ENCODE results near the gene STAG1.
"Not testable (repeated sequence)": the region's sequence is repeated elsewhere in the genome, so short reads cannot be mapped to it uniquely, and the experiment has no call there.

STAG1 gene

DNA sequence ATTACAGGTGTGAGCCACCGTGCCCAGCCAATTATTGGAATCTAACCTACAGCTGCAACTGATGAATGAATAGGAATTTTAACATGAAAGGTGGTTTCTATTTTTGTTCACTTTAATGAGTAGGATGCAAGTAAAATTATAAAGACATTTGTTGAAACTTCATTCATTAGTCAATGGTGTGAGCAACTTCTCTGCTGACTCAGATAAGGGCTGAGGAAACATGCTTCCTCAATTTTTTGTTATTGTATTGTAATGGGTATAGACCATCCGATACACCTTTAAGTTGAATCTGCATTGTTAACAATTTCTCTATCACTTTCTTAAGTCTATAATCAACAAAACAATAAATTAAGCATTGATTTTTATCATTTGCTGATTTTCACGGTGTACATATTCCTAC is 127.8 kb downstream of the STAG1 start:
- TF ChIP-seq, protein P1, sequence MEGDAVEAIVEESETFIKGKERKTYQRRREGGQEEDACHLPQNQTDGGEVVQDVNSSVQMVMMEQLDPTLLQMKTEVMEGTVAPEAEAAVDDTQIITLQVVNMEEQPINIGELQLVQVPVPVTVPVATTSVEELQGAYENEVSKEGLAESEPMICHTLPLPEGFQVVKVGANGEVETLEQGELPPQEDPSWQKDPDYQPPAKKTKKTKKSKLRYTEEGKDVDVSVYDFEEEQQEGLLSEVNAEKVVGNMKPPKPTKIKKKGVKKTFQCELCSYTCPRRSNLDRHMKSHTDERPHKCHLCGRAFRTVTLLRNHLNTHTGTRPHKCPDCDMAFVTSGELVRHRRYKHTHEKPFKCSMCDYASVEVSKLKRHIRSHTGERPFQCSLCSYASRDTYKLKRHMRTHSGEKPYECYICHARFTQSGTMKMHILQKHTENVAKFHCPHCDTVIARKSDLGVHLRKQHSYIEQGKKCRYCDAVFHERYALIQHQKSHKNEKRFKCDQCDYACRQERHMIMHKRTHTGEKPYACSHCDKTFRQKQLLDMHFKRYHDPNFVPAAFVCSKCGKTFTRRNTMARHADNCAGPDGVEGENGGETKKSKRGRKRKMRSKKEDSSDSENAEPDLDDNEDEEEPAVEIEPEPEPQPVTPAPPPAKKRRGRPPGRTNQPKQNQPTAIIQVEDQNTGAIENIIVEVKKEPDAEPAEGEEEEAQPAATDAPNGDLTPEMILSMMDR (IDR thresholded peaks at IDR 0.05; ENCODE audit: control insufficient read depth, extremely low read depth, insufficient read depth): no peak
- no peak for DNase-seq (ENCODE audit: low read depth)
- H3K4me3 ChIP-seq (ENCODE audit: low read depth, low read length): no peak overlapping the region

DNA sequence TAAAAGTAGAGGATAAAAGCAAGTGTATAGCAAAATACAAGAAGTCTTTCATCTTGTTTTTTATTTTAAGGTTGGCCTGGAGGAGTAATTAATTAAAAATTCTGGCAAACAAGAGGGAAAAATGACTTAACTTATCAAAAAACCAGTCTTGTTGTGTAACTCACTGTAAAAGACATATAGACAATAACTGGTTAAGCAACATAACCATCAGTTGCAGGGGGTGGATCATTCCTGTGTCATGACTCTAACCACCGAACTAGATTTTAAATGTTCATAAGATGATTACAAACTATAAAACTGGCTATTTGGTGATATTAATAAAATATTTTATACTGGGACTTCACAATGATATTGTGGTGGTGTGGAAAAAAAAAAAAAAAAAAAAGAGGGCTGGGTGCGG is 130.6 kb downstream of the STAG1 start:
- no peak overlapping the region for H3K4me3 ChIP-seq (ENCODE audit: low read depth, low read length)
- DNase-seq (ENCODE audit: low read depth): no peak
- TF ChIP-seq, protein P1 (IDR thresholded peaks at IDR 0.05; ENCODE audit: control insufficient read depth, extremely low read depth, insufficient read depth): no peak

DNA sequence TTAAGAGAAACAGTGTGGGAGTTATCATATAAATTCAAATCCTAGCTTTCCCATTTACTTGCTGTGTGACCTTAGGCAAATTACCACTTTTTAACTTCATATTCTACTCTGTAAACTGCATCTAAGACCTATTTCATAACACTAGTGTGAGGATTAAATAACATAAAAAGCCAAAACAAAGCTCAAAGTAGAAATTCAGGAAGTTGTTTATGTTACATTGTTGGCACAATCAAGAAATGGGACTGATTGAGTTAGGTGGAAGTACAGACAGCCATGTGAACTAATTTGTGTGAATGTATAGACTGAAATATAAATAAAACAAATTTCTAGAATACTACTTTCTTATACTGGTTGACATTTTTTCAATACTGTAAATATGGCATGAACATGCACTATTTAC is 131.7 kb downstream of the STAG1 start:
- no peak for DNase-seq (ENCODE audit: low read depth)
- TF ChIP-seq, protein P1 (IDR thresholded peaks at IDR 0.05; ENCODE audit: control insufficient read depth, extremely low read depth, insufficient read depth): no peak
- no peak overlapping the region for H3K4me3 ChIP-seq (ENCODE audit: low read depth, low read length)

DNA sequence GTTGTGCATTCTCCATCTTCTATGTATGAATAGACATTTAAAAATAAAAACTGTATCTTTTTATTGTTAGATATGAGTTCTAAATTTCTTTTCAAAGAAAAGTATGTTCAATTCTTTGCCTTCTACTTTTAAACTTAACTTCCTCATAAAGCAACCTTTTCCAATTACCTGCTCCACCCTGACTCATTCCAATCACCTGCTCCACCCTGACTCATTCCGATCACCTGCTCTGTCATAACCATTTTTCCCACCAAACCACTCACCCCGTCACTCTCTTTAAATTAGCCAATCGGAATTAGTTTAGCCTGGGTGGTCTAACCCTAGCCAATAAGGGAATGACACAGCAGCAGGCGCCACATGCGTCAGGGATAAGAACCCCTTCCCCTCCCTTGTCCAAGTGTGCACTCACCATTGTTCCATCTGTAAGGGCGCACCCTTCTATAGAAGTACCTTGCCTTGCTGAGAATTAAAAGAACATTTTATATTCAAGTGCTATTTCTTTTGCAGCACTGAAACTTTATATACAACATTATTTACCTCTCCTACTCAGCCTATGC is 134.1 kb downstream of the STAG1 start:
- H3K4me3 ChIP-seq (ENCODE audit: low read depth, low read length): not testable (repeated sequence)

DNA sequence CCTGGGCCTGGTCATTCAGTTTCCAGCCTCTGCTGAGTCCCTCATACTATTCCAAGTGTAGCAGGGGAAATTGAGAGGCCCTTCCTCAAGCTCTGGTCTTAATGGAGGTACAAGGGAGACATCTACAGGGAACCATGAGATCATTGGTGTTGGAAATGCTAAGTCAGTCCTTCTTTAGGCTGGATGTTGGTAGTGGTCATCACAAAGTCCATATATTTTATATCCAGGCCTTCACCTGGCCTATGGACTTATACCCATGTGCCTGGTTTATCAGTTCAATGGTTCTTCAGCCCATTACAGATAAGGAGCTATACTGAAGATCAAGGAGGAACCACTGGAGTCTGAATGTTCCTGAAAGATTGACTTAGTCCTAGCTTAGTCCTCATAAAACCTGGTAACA is 135.0 kb downstream of the STAG1 start:
- DNase-seq (ENCODE audit: low read depth): no peak
- TF ChIP-seq, protein P1 (IDR thresholded peaks at IDR 0.05; ENCODE audit: control insufficient read depth, extremely low read depth, insufficient read depth): no peak
- no peak overlapping the region for H3K4me3 ChIP-seq (ENCODE audit: low read depth, low read length)

More for the DNA sequence above, 134.1 kb downstream of the STAG1 start:
- not testable (repeated sequence) for DNase-seq (ENCODE audit: low read depth)

DNA sequence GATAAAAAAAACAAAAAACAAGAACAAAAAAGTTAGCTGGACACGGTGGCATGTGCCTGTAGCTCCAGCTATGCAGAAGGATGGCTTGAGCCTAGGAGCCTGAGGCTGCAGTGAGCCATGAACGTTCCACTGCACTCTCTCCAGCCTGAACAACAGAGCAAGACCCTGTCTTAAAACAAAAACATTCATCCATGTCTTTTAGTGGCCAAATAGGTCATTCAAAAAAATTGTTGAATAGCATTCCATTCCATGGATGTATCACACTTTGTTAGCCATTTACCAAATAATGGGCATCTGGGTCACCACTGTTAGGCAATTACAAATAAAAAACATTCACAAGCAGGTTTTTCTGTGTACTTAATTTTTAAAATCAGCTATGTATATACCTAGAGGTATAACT is 139.7 kb downstream of the STAG1 start:
- no peak for DNase-seq (ENCODE audit: low read depth)
- TF ChIP-seq, protein P1 (IDR thresholded peaks at IDR 0.05; ENCODE audit: control insufficient read depth, extremely low read depth, insufficient read depth): no peak
- H3K4me3 ChIP-seq (ENCODE audit: low read depth, low read length): no peak overlapping the region

DNA sequence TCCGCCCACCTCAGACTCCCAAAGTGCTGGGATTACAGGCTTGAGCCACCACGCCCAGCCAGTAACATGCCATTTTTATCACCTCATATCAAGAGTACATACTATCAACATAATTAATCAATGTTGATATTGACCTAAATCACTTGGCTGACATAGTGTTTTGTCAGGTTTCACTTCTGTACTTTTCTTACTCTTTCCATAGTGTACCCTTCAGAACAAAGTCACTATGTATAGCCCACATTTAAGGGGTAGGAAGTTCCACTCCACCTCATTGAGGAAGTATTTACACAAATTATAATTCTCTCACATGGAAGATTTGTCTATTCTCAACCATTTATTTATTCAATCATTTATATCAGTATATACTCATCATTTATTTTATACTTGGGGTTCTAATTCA is 145.2 kb downstream of the STAG1 start:
- H3K4me3 ChIP-seq (ENCODE audit: low read depth, low read length): no peak overlapping the region
- no peak for DNase-seq (ENCODE audit: low read depth)
- TF ChIP-seq, protein P1 (IDR thresholded peaks at IDR 0.05; ENCODE audit: control insufficient read depth, extremely low read depth, insufficient read depth): no peak

DNA sequence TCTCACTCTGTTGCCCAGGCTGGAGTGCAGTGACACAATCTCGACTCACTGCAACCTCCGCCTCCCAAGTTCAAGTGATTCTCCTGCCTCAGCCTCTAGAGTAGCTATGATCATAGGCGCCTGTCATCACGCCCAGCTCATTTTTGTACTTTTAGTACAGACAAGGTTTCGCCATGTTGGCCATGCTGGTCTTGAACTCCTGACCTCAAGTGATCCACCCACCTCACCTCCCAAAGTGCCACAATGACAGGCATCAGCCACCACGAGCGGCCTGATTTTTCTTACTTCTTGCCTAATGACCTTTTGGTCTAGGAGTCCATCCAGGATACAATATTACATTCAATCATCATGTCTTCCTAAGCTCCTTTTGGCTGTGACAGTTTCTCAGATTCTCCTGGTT is 146.0 kb downstream of the STAG1 start:
- H3K4me3 ChIP-seq (ENCODE audit: low read depth, low read length); DNase-seq (ENCODE audit: low read depth): not testable (repeated sequence)

Measured in LNCaP clone FGC (cell line).